IMR-90 (cell line): ENCODE measurements around the gene TRIM46. TPM values are rescaled to one million over a fixed set of nuclear protein-coding genes. Genes with fewer than 3 reads are reported as not detected.

Experiments used
- ATAC-seq: fragments of 200-7000 bp; cut with Tn5 transposase; 2 replicates; pipeline ENCODE4 v1.9.1; 2020; ENCODE audit warnings: low read depth, mild to moderate bottlenecking, moderate library complexity
- BruUV-seq: library from RNA; stranded (reverse); fragments of 400-500 nt; replicated peaks from 2 replicates; lab custom pipeline; 2021; lab: Mats Ljungman, UMichigan
- CTCF ChIA-PET: fragments of 300-600 bp; formaldehyde crosslinking; extraction: SDS; loops from one replicate; lab custom pipeline; 2021; ENCODE audit warnings: antibody characterized with exemption; lab: Yijun Ruan, JAX
- POLR2A ChIA-PET: fragments of 300-600 bp; sonication (Branson Sonifier 250); formaldehyde crosslinking; loops from one replicate; lab custom pipeline; 2022; ENCODE audit warnings: antibody characterized with exemption; ENCODE audit not compliant: unreplicated experiment; lab: Charles Lee
- DNase-seq: peaks from one replicate; pipeline ENCODE4 v3.0.0; 2013
- H2AFZ ChIP-seq: replicated peaks from 2 replicates; pipeline ENCODE3; 2013; ENCODE audit warnings: low read length, mild to moderate bottlenecking; ENCODE audit not compliant: poor library complexity
- H2AK5ac ChIP-seq: 2 replicates; pipeline ENCODE4 v1.6.1; 2013; ENCODE audit warnings: low read depth, low read length, inconsistent platforms
- H2AK9ac ChIP-seq: replicated peaks from 2 replicates; pipeline ENCODE3; 2013; ENCODE audit warnings: mild to moderate bottlenecking, low read depth, low read length, moderate library complexity; ENCODE audit not compliant: poor library complexity
- H2BK120ac ChIP-seq: 2 replicates; pipeline ENCODE4 v1.6.1; 2013; ENCODE audit warnings: low read depth, low read length, inconsistent platforms
- H2BK15ac ChIP-seq: 3 replicates; pipeline ENCODE4 v1.6.1; 2013; ENCODE audit warnings: low read depth, low read length, inconsistent platforms
- H2BK20ac ChIP-seq: 2 replicates; pipeline ENCODE4 v1.6.1; 2013; ENCODE audit warnings: low read depth, mild to moderate bottlenecking, inconsistent platforms, low read length, moderate library complexity
- H2BK5ac ChIP-seq: 2 replicates; pipeline ENCODE4 v1.6.1; 2013; ENCODE audit warnings: mild to moderate bottlenecking, low read depth, low read length, inconsistent platforms; ENCODE audit not compliant: poor library complexity, severe bottlenecking
- H3K14ac ChIP-seq: replicated peaks from 2 replicates; pipeline ENCODE4 v1.6.1; 2013; ENCODE audit warnings: low read depth, low read length, inconsistent platforms
- H3K18ac ChIP-seq: 2 replicates; pipeline ENCODE4 v1.6.1; 2013; ENCODE audit warnings: low read depth, low read length, control low read depth
- H3K23ac ChIP-seq: 2 replicates; pipeline ENCODE4 v1.6.1; 2013; ENCODE audit warnings: low read depth, low read length, inconsistent platforms
- H3K27ac ChIP-seq: 2 replicates; pipeline ENCODE4 v1.5.1; 2013; ENCODE audit warnings: mild to moderate bottlenecking, control low read depth, low read length; ENCODE audit not compliant: insufficient read depth
- H3K27me3 ChIP-seq: 2 replicates; pipeline ENCODE4 v1.6.1; 2013; ENCODE audit warnings: low read length; ENCODE audit not compliant: control insufficient read depth, insufficient read depth
- H3K36me3 ChIP-seq: 2 replicates; pipeline ENCODE4 v1.6.1; 2013; ENCODE audit warnings: low read length, mixed read lengths; ENCODE audit not compliant: control insufficient read depth, insufficient read depth
- H3K4ac ChIP-seq: 2 replicates; pipeline ENCODE4 v1.6.1; 2013; ENCODE audit warnings: low read depth, low read length, inconsistent platforms
- H3K4me1 ChIP-seq: 2 replicates; pipeline ENCODE4 v1.6.1; 2013; ENCODE audit warnings: low read length, mixed read lengths; ENCODE audit not compliant: control insufficient read depth, insufficient read depth
- H3K4me2 ChIP-seq: 2 replicates; pipeline ENCODE4 v1.6.1; 2013; ENCODE audit warnings: low read depth, mild to moderate bottlenecking, control low read depth, low read length, moderate library complexity
- H3K4me3 ChIP-seq: 2 replicates; pipeline ENCODE4 v1.5.1; 2013; ENCODE audit warnings: low read depth, mild to moderate bottlenecking, control low read depth, low read length, moderate library complexity; ENCODE audit not compliant: insufficient read depth
- H3K56ac ChIP-seq: 2 replicates; pipeline ENCODE4 v1.6.1; 2013; ENCODE audit warnings: low read length, inconsistent platforms; ENCODE audit not compliant: insufficient read depth; ENCODE audit errors: extremely low read depth
- H3K79me1 ChIP-seq, 2 experiments: 2 replicates each; pipeline ENCODE4 v1.6.1; 2013; ENCODE audit warnings: low read length in 2 of 2, inconsistent platforms in 1 of 2, low read depth in 1 of 2
- H3K9ac ChIP-seq: 2 replicates; pipeline ENCODE4 v1.6.1; 2013; ENCODE audit warnings: low read depth, low read length, control low read depth
- H3K9me1 ChIP-seq: 2 replicates; pipeline ENCODE4 v1.6.1; 2013; ENCODE audit warnings: low read length, inconsistent platforms; ENCODE audit not compliant: insufficient read depth
- H3K9me3 ChIP-seq: 2 replicates; pipeline ENCODE4 v1.6.1; 2013; ENCODE audit warnings: low read length; ENCODE audit not compliant: control insufficient read depth, insufficient read depth
- H4K20me1 ChIP-seq: 2 replicates; pipeline ENCODE4 v1.6.1; 2013; ENCODE audit warnings: low read length, inconsistent platforms; ENCODE audit not compliant: insufficient read depth
- H4K5ac ChIP-seq: 2 replicates; pipeline ENCODE4 v1.6.1; 2013; ENCODE audit warnings: mild to moderate bottlenecking, low read depth, low read length, control low read depth
- H4K8ac ChIP-seq, 2 experiments: 2 replicates each; pipeline ENCODE4 v1.6.1; 2013; ENCODE audit warnings: low read depth in 2 of 2, low read length in 2 of 2, control low read depth in 1 of 2, inconsistent platforms in 1 of 2
- H4K91ac ChIP-seq: 2 replicates; pipeline ENCODE4 v1.6.1; 2013; ENCODE audit warnings: low read depth, low read length, inconsistent platforms; ENCODE audit not compliant: insufficient read depth
- POLR2A ChIP-seq: IDR thresholded peaks from 2 replicates; pipeline ENCODE4 v1.6.1; 2012; ENCODE audit warnings: mild to moderate bottlenecking, low read depth, low read length
- whole genome bisulfite sequencing, 2 experiments: methylation state at CpG; one replicate each; pipeline versions ENCODE4 v1.1.5 to v1.1.7; 2013; ENCODE audit warnings: missing lambda C conversion rate in 2 of 2; ENCODE audit not compliant: insufficient read length in 1 of 2; ENCODE audit errors: extremely low coverage in 2 of 2; 5-methylcytosine and 5-hydroxymethylcytosine counted together
- dilution Hi-C: fragments of 300-500 bp; cut with HindIII; formaldehyde crosslinking; loops from one replicate; pipeline ENCODE4 v1.14.3; 2018; ENCODE audit warnings: low sequenced_read_pairs; ENCODE audit not compliant: unreplicated experiment
- in situ Hi-C: fragments of 300-500 bp; cut with MboI; formaldehyde crosslinking; loops from 3 replicates; pipeline ENCODE4 v1.14.3; 2019; ENCODE audit warnings: low sequenced_read_pairs, inconsistent platforms, mixed read lengths
- intact Hi-C: fragments of 100-400 bp; cut with micrococcal nuclease; formaldehyde crosslinking; loops from 2 replicates; pipeline ENCODE4 v1.10.0; 2022
- polyA plus RNA-seq, 3 experiments: library from polyadenylated mRNA; depleted of rRNA; stranded (reverse); fragments of >200 nt; gene quantifications; 2 replicates each; pipeline ENCODE4 v1.2.3, GENCODE V29; 2012; ENCODE audit warnings: low replicate concordance in 1 of 3
- total RNA-seq: library from RNA; depleted of rRNA; stranded (reverse); fragments of >200 nt; gene quantifications from 2 replicates; pipeline ENCODE4 v1.2.3, GENCODE V29; 2012

TRIM46 gene
- total and polyA plus RNA-seq, 2 of the 4 experiments (the other 2 are of a cell fraction), result 2.3 to 6.2 TPM

DNA sequence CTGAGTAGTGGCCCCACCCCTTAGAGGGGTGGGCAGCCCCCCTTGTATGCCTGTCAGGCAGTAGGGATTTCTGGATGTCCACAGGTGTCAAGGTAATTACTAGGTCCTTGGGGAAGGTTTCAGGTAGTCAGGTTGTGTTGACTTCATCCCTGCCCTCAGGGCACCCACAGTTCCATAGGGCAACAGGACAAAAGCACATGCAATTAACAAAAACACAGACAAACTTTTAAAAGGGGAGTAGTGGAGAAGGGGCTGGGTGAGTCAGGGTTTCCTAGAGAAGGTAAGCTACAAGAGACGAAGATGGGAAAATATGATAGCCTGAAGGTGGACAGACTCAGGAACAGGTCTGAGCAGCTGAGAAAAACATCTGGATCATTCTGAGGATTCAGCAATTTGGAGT, 14.7 kb upstream of the TRIM46 start:
- H3K4me1 ChIP-seq, result no peaks in the 10 kb centered on the region
- no peak overlapping the region for H2BK20ac ChIP-seq
- BruUV-seq, result no TSS peak
- H2AFZ ChIP-seq, result no peak overlapping the region
- H3K4me2 ChIP-seq, result no peak overlapping the region
- peaks cover 7% of the 10 kb centered on the region for H3K27me3 ChIP-seq
- no peak overlapping the region for H3K14ac ChIP-seq
- ChIA-PET POLR2A (no interaction called here), CTCF (no interaction called here)
- no peak overlapping the region for H4K5ac ChIP-seq
- H3K56ac ChIP-seq, result no peak overlapping the region
- H2BK15ac ChIP-seq, result no peak overlapping the region
- TF ChIP-seq POLR2A, result no peak
- H3K4me3 ChIP-seq, result no peak overlapping the region
- no peaks in the 10 kb centered on the region for H3K9me1 ChIP-seq
- H2AK5ac ChIP-seq, result no peak overlapping the region
- H3K27ac ChIP-seq, result no peak overlapping the region
- H3K9ac ChIP-seq, result no peak overlapping the region
- dilution Hi-C loops (no loop called here), in situ Hi-C loops (no loop called here), intact Hi-C loops (no loop called here)
- H2BK120ac ChIP-seq, result no peak overlapping the region
- ATAC-seq (no peak), DNase-seq (no peak)
- H3K36me3 ChIP-seq, result no peaks in the 10 kb centered on the region
- no peak overlapping the region for H2AK9ac ChIP-seq
- no peak overlapping the region for H3K4ac ChIP-seq
- H3K23ac ChIP-seq, result no peak overlapping the region
- no peak overlapping the region for H2BK5ac ChIP-seq
- no peaks in the 10 kb centered on the region for H3K9me3 ChIP-seq
- no peak overlapping the region for H4K8ac ChIP-seq
- H4K20me1 ChIP-seq, result no peaks in the 10 kb centered on the region
- H3K79me1 ChIP-seq, result no peaks in the 10 kb centered on the region
- no peak overlapping the region for H4K91ac ChIP-seq
- WGBS, 2 experiments, result 43% methylated on average over 1 of the region's 1 CpG; no CpG with 5 or more reads in 1 of the 2 experiments
- H3K18ac ChIP-seq, result no peak overlapping the region
